Measurements from ENCODE around the gene IMMP2L.

The IMMP2L gene

GRCh38 chr7:111138193-111138569 is 424.1 kb downstream of the IMMP2L start:
- no peak for TF ChIP-seq JUND (IDR thresholded peaks at IDR 0.05; ENCODE audit: low read depth)
- DNase-seq (ENCODE audit: low read depth in 1 of 2, low spot score in 1 of 2), result no peak
- in situ Hi-C loops (cut with HindIII; ENCODE audit: low pct_unique_long_range_greater_than_20kb, low sequenced_read_pairs), result no loop called here

- no peak for DNase-seq (ENCODE audit: low read depth in 1 of 2, low spot score in 1 of 2)
- in situ Hi-C loops (cut with HindIII; ENCODE audit: low pct_unique_long_range_greater_than_20kb, low sequenced_read_pairs), result no loop called here
- TF ChIP-seq JUND (IDR thresholded peaks at IDR 0.05; ENCODE audit: low read depth), result no peak
These were observed 424.7 kb downstream of the IMMP2L start for GRCh38 chr7:111137296-111138192.

- in situ Hi-C loops (cut with HindIII; ENCODE audit: low pct_unique_long_range_greater_than_20kb, low sequenced_read_pairs), result no loop called here
- no peak for DNase-seq (ENCODE audit: low read depth in 1 of 2, low spot score in 1 of 2)
- no peak for TF ChIP-seq JUND (IDR thresholded peaks at IDR 0.05; ENCODE audit: low read depth)
These were observed 429.5 kb downstream of the IMMP2L start for GRCh38 chr7:111132833-111133232.

- in situ Hi-C loops (cut with HindIII; ENCODE audit: low pct_unique_long_range_greater_than_20kb, low sequenced_read_pairs), result no loop called here
- no peak for DNase-seq (ENCODE audit: low read depth in 1 of 2, low spot score in 1 of 2)
- TF ChIP-seq JUND (IDR thresholded peaks at IDR 0.05; ENCODE audit: low read depth), result no peak
These were observed 432.9 kb downstream of the IMMP2L start for GRCh38 chr7:111129435-111129834.

GRCh38 chr7:111126987-111127386 is 435.3 kb downstream of the IMMP2L start:
- in situ Hi-C loops (cut with HindIII; ENCODE audit: low pct_unique_long_range_greater_than_20kb, low sequenced_read_pairs), result no loop called here
- peak in 1 of 2 experiments; percentile 1 for DNase-seq (ENCODE audit: low read depth in 1 of 2, low spot score in 1 of 2)
- no peak for TF ChIP-seq JUND (IDR thresholded peaks at IDR 0.05; ENCODE audit: low read depth)

- in situ Hi-C loops (cut with HindIII; ENCODE audit: low pct_unique_long_range_greater_than_20kb, low sequenced_read_pairs), result no loop called here
- DNase-seq (ENCODE audit: low read depth in 1 of 2, low spot score in 1 of 2), result no peak
- no peak for TF ChIP-seq JUND (IDR thresholded peaks at IDR 0.05; ENCODE audit: low read depth)
These were observed 446.3 kb downstream of the IMMP2L start for GRCh38 chr7:111115966-111116365.

GRCh38 chr7:111113263-111114017 is 448.9 kb downstream of the IMMP2L start:
- no peak for DNase-seq (ENCODE audit: low read depth in 1 of 2, low spot score in 1 of 2)
- TF ChIP-seq JUND (IDR thresholded peaks at IDR 0.05; ENCODE audit: low read depth), result no peak
- in situ Hi-C loops (cut with HindIII; ENCODE audit: low pct_unique_long_range_greater_than_20kb, low sequenced_read_pairs), result no loop called here

- in situ Hi-C loops (cut with HindIII; ENCODE audit: low pct_unique_long_range_greater_than_20kb, low sequenced_read_pairs), result no loop called here
- TF ChIP-seq JUND (IDR thresholded peaks at IDR 0.05; ENCODE audit: low read depth), result no peak
- no peak for DNase-seq (ENCODE audit: low read depth in 1 of 2, low spot score in 1 of 2)
These were observed 449.9 kb downstream of the IMMP2L start for GRCh38 chr7:111112439-111112838.

GRCh38 chr7:111108496-111108895 is 453.8 kb downstream of the IMMP2L start:
- in situ Hi-C loops (cut with HindIII; ENCODE audit: low pct_unique_long_range_greater_than_20kb, low sequenced_read_pairs), result no loop called here
- DNase-seq (ENCODE audit: low read depth in 1 of 2, low spot score in 1 of 2), result no peak
- no peak for TF ChIP-seq JUND (IDR thresholded peaks at IDR 0.05; ENCODE audit: low read depth)

- DNase-seq (ENCODE audit: low read depth in 1 of 2, low spot score in 1 of 2), result no peak
- in situ Hi-C loops (cut with HindIII; ENCODE audit: low pct_unique_long_range_greater_than_20kb, low sequenced_read_pairs), result no loop called here
- no peak for TF ChIP-seq JUND (IDR thresholded peaks at IDR 0.05; ENCODE audit: low read depth)
These were observed 454.3 kb downstream of the IMMP2L start for GRCh38 chr7:111108000-111108399.

- in situ Hi-C loops (cut with HindIII; ENCODE audit: low pct_unique_long_range_greater_than_20kb, low sequenced_read_pairs), result no loop called here
- no peak for TF ChIP-seq JUND (IDR thresholded peaks at IDR 0.05; ENCODE audit: low read depth)
- DNase-seq (ENCODE audit: low read depth in 1 of 2, low spot score in 1 of 2), result no peak
These were observed 454.7 kb downstream of the IMMP2L start for GRCh38 chr7:111107579-111107978.

- in situ Hi-C loops (cut with HindIII; ENCODE audit: low pct_unique_long_range_greater_than_20kb, low sequenced_read_pairs), result no loop called here
- no peak for TF ChIP-seq JUND (IDR thresholded peaks at IDR 0.05; ENCODE audit: low read depth)
These were observed 457.0 kb downstream of the IMMP2L start for GRCh38 chr7:111105269-111105668.

GRCh38 chr7:111104710-111105109 is 457.6 kb downstream of the IMMP2L start:
- DNase-seq (ENCODE audit: low read depth in 1 of 2, low spot score in 1 of 2), result no peak
- in situ Hi-C loops (cut with HindIII; ENCODE audit: low pct_unique_long_range_greater_than_20kb, low sequenced_read_pairs), result no loop called here
- TF ChIP-seq JUND (IDR thresholded peaks at IDR 0.05; ENCODE audit: low read depth), result no peak

More at GRCh38 chr7:111105269-111105668, 457.0 kb downstream of the IMMP2L start:
- DNase-seq (ENCODE audit: low read depth in 1 of 2, low spot score in 1 of 2), result no peak
